Astrocyte (in vitro differentiated cells and primary cell): ENCODE measurements around the gene CDKN1C. TPM values are rescaled to one million over a fixed set of nuclear protein-coding genes. Genes with fewer than 3 reads are reported as not detected.

ENCODE experiments used
- DNase-seq: peaks from one replicate; pipeline ENCODE4 v3.0.0-alpha.2; 2010; ENCODE audit warnings: low read depth
- FAIRE-seq: peaks from 2 replicates; lab custom pipeline; 2011; peaks lifted over from hg19 to GRCh38; lab: Jason Lieb, UNC
- H2AFZ ChIP-seq: 2 replicates; pipeline ENCODE4 v1.6.0; 2012; ENCODE audit warnings: low read depth, low read length, inconsistent platforms
- H3K27ac ChIP-seq: 2 replicates; pipeline ENCODE4 v1.5.1; 2011; ENCODE audit warnings: low read depth, low read length, inconsistent platforms
- H3K27me3 ChIP-seq: 2 replicates; pipeline ENCODE4 v1.6.0; 2011; ENCODE audit warnings: low read length, inconsistent platforms; ENCODE audit not compliant: insufficient read depth
- H3K36me3 ChIP-seq: 2 replicates; pipeline ENCODE4 v1.5.1; 2011; ENCODE audit warnings: low read length, inconsistent platforms; ENCODE audit not compliant: insufficient read depth
- H3K4me1 ChIP-seq: 2 replicates; pipeline ENCODE4 v1.5.1; 2011; ENCODE audit warnings: low read length, inconsistent platforms; ENCODE audit not compliant: insufficient read depth
- H3K4me2 ChIP-seq: 2 replicates; pipeline ENCODE4 v1.6.0; 2012; ENCODE audit warnings: low read length, inconsistent platforms
- H3K4me3 ChIP-seq: 2 replicates; pipeline ENCODE4 v1.5.1; 2011; ENCODE audit warnings: low read depth, mild to moderate bottlenecking, low read length, inconsistent platforms; ENCODE audit not compliant: insufficient read depth
- H3K79me2 ChIP-seq: 2 replicates; pipeline ENCODE4 v1.6.0; 2012; ENCODE audit warnings: mild to moderate bottlenecking, low read length, inconsistent platforms; ENCODE audit not compliant: insufficient read depth
- H3K9ac ChIP-seq: 2 replicates; pipeline ENCODE4 v1.6.0; 2012; ENCODE audit warnings: mild to moderate bottlenecking, low read length, inconsistent platforms
- H3K9me3 ChIP-seq: 2 replicates; pipeline ENCODE4 v1.5.1; 2012; ENCODE audit warnings: low read depth, mild to moderate bottlenecking, low read length, inconsistent platforms; ENCODE audit not compliant: insufficient read depth
- H4K20me1 ChIP-seq: 2 replicates; pipeline ENCODE4 v1.6.0; 2012; ENCODE audit warnings: low read length, inconsistent platforms; ENCODE audit not compliant: insufficient read depth
- H3K27ac Mint-ChIP-seq: one replicate; pipeline ENCODE4 v1.8.0; 2021; ENCODE audit warnings: mild to moderate bottlenecking, mixed read lengths; ENCODE audit not compliant: unreplicated experiment
- H3K27me3 Mint-ChIP-seq: one replicate; pipeline ENCODE4 v1.8.0; 2021; ENCODE audit warnings: low read depth, mixed read lengths; ENCODE audit not compliant: unreplicated experiment
- H3K36me3 Mint-ChIP-seq: one replicate; pipeline ENCODE4 v1.8.0; 2021; ENCODE audit warnings: low read depth, mixed read lengths; ENCODE audit not compliant: unreplicated experiment
- H3K4me1 Mint-ChIP-seq: one replicate; pipeline ENCODE4 v1.8.0; 2021; ENCODE audit warnings: low read depth, mixed read lengths; ENCODE audit not compliant: unreplicated experiment
- H3K4me3 Mint-ChIP-seq: one replicate; pipeline ENCODE4 v1.8.0; 2021; ENCODE audit warnings: mild to moderate bottlenecking, moderate library complexity, mixed read lengths; ENCODE audit not compliant: unreplicated experiment
- H3K9me3 Mint-ChIP-seq: one replicate; pipeline ENCODE4 v1.8.0; 2021; ENCODE audit warnings: mild to moderate bottlenecking, mixed read lengths; ENCODE audit not compliant: unreplicated experiment
- EZH2 ChIP-seq: IDR thresholded peaks from 2 replicates; pipeline ENCODE4 v1.6.1; 2012; ENCODE audit warnings: mild to moderate bottlenecking, low read length, inconsistent platforms; ENCODE audit not compliant: insufficient read depth
- total RNA-seq: library from RNA; stranded (reverse); gene quantifications from 2 replicates; pipeline ENCODE4 v1.2.1, GENCODE V29; 2021
- TF ChIP-seq, protein P1 (sequence below): IDR thresholded peaks from 2 replicates; pipeline ENCODE4 v1.5.1; 2011; ENCODE audit warnings: low read depth, mild to moderate bottlenecking, inconsistent platforms, low read length, moderate library complexity; ENCODE audit not compliant: insufficient read depth

The CDKN1C gene
- total RNA-seq, 1 donor from 2014 or later, result 7.5 TPM

DNA sequence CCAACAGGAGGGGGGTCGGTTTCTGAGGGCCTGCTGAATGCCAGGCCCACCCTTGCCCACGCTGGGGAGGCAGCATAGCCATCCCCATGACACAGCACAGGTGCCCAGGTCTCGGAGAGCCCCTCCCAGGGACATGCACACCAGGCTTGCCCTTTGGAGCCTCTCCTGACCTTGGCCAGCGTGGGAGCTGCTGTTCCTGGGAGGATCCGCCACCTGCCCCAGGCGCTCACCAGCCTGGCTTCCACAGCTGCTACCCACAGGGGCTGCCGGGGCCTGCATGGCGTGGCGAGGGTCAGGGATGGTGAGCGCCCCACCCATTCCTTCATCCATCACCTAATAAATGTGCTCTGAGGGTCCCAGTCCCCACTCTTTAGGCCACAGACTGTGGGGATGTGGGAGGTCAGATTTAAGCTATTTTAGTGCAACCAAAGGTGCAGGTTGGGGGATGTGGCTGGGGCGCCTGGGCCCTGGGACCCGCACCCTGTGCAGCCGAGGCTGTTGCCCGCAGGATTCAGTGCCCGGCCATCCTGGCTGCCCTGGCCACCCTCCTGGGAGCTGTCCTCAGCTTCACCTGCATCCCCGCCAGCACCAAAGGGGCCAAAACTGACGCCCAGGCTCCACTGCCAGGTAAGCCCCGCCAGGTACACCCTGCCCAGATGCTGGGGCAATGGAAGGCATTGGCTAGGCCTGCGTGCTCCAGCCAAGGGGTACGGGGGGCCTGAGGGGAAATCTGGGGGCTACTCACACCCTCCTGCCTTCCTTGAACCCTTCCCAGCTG, 30.7 kb upstream of the CDKN1C start:
- no peak overlapping the region for H3K27ac Mint-ChIP-seq
- peaks cover 23% of the 10 kb centered on the region for H3K4me1 ChIP-seq
- H3K9me3 ChIP-seq, result no peaks in the 10 kb centered on the region
- no peak overlapping the region for H3K4me3 ChIP-seq
- no peak overlapping the region for H2AFZ ChIP-seq
- no peak overlapping the region for H3K4me2 ChIP-seq
- H4K20me1 ChIP-seq, result no peaks in the 10 kb centered on the region
- peaks cover 6% of the 10 kb centered on the region for H3K4me1 Mint-ChIP-seq
- FAIRE-seq, result no peak
- H3K27ac ChIP-seq, result no peak overlapping the region
- H3K4me3 Mint-ChIP-seq, result no peak overlapping the region
- H3K79me2 ChIP-seq, result no peaks in the 10 kb centered on the region
- no peaks in the 10 kb centered on the region for H3K27me3 ChIP-seq
- H3K27me3 Mint-ChIP-seq, result peaks cover 3% of the 10 kb centered on the region
- TF ChIP-seq, protein P1, sequence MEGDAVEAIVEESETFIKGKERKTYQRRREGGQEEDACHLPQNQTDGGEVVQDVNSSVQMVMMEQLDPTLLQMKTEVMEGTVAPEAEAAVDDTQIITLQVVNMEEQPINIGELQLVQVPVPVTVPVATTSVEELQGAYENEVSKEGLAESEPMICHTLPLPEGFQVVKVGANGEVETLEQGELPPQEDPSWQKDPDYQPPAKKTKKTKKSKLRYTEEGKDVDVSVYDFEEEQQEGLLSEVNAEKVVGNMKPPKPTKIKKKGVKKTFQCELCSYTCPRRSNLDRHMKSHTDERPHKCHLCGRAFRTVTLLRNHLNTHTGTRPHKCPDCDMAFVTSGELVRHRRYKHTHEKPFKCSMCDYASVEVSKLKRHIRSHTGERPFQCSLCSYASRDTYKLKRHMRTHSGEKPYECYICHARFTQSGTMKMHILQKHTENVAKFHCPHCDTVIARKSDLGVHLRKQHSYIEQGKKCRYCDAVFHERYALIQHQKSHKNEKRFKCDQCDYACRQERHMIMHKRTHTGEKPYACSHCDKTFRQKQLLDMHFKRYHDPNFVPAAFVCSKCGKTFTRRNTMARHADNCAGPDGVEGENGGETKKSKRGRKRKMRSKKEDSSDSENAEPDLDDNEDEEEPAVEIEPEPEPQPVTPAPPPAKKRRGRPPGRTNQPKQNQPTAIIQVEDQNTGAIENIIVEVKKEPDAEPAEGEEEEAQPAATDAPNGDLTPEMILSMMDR, result no peak
- TF ChIP-seq EZH2, result no peak
- no peak overlapping the region for H3K9ac ChIP-seq
- no peaks in the 10 kb centered on the region for H3K9me3 Mint-ChIP-seq
- H3K36me3 Mint-ChIP-seq, result no peaks in the 10 kb centered on the region
- no peaks in the 10 kb centered on the region for H3K36me3 ChIP-seq
- DNase-seq, result no peak

DNA sequence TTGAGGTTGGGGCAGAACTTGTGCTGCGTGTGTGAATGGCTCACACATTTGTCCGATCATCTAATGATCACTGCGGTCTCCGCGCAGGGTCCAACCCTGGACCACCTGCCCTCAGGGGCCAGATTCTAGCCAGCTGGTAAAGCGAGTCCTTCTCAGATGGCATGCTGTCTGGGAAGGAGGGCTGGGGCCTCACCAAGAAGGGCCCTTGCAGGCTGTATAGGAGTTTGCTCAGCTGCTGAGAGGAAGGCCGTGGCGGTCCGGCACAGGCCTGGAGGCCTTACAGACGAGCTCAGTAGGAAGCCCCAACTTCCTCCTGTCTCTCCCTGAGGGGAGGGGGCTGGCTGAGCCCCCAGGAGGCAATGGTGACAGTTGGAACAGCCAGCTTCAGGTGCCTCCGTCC, 29.9 kb upstream of the CDKN1C start:
- no peaks in the 10 kb centered on the region for H3K27me3 ChIP-seq
- Mint-ChIP-seq H3K27me3 (peaks cover 3% of the 10 kb centered on the region), H3K4me1 (peaks cover 6% of the 10 kb centered on the region), H3K9me3 (no peaks in the 10 kb centered on the region), H3K4me3 (no peak overlapping the region), H3K27ac (no peak overlapping the region), H3K36me3 (no peaks in the 10 kb centered on the region)
- no peak overlapping the region for H3K9ac ChIP-seq
- no peak for DNase-seq
- peaks cover 23% of the 10 kb centered on the region for H3K4me1 ChIP-seq
- H3K9me3 ChIP-seq, result no peaks in the 10 kb centered on the region
- FAIRE-seq, result no peak
- H3K27ac ChIP-seq, result no peak overlapping the region
- H3K79me2 ChIP-seq, result no peaks in the 10 kb centered on the region
- no peak overlapping the region for H3K4me3 ChIP-seq
- no peaks in the 10 kb centered on the region for H4K20me1 ChIP-seq
- H2AFZ ChIP-seq, result no peak overlapping the region
- TF ChIP-seq, protein P1, result no peak
- TF ChIP-seq EZH2, result no peak
- no peaks in the 10 kb centered on the region for H3K36me3 ChIP-seq
- no peak overlapping the region for H3K4me2 ChIP-seq
